Measurements from ENCODE around the gene MSL3.

DNA sequence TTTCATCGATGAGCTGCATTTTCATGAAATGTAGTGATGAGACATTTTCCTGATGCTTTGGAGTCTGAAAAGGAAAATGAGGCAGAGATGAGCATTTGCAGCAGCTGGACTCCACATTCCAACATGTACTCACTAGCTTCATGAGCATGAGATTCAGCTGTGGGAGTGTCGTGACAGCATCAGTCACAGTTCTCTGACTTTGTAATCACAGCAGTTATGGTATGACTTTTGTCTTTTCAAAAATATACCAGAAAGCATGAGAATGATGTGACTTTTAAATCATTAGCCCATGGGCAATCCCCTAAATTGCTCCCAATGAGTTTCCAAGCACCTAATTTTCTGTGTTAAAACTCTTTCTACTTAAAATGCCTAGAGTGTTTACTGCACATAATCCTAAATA is 18.3 kb upstream of the MSL3 start:
- TF ChIP-seq, protein P1, sequence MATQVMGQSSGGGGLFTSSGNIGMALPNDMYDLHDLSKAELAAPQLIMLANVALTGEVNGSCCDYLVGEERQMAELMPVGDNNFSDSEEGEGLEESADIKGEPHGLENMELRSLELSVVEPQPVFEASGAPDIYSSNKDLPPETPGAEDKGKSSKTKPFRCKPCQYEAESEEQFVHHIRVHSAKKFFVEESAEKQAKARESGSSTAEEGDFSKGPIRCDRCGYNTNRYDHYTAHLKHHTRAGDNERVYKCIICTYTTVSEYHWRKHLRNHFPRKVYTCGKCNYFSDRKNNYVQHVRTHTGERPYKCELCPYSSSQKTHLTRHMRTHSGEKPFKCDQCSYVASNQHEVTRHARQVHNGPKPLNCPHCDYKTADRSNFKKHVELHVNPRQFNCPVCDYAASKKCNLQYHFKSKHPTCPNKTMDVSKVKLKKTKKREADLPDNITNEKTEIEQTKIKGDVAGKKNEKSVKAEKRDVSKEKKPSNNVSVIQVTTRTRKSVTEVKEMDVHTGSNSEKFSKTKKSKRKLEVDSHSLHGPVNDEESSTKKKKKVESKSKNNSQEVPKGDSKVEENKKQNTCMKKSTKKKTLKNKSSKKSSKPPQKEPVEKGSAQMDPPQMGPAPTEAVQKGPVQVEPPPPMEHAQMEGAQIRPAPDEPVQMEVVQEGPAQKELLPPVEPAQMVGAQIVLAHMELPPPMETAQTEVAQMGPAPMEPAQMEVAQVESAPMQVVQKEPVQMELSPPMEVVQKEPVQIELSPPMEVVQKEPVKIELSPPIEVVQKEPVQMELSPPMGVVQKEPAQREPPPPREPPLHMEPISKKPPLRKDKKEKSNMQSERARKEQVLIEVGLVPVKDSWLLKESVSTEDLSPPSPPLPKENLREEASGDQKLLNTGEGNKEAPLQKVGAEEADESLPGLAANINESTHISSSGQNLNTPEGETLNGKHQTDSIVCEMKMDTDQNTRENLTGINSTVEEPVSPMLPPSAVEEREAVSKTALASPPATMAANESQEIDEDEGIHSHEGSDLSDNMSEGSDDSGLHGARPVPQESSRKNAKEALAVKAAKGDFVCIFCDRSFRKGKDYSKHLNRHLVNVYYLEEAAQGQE (IDR thresholded peaks at IDR 0.05; ENCODE audit: low read depth) = no peak
- TF ChIP-seq CREB1 (IDR thresholded peaks at IDR 0.05; ENCODE audit: low read depth) = no peak
- no peak for TF ChIP-seq TAF1 (IDR thresholded peaks at IDR 0.05; ENCODE audit: low read depth)
- TF ChIP-seq, protein P2, sequence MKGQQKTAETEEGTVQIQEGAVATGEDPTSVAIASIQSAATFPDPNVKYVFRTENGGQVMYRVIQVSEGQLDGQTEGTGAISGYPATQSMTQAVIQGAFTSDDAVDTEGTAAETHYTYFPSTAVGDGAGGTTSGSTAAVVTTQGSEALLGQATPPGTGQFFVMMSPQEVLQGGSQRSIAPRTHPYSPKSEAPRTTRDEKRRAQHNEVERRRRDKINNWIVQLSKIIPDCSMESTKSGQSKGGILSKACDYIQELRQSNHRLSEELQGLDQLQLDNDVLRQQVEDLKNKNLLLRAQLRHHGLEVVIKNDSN (IDR thresholded peaks at IDR 0.05) = no peak
- TF ChIP-seq TCF12 (IDR thresholded peaks at IDR 0.05; ENCODE audit: low read depth) = no peak
- no peak for TF ChIP-seq ZBTB7A (IDR thresholded peaks at IDR 0.05; ENCODE audit: low read depth)
- no peak for TF ChIP-seq YY1 (IDR thresholded peaks at IDR 0.05; ENCODE audit: low read depth)
- TF ChIP-seq NFIC (IDR thresholded peaks at IDR 0.05) = no peak
- TF ChIP-seq, protein P3, sequence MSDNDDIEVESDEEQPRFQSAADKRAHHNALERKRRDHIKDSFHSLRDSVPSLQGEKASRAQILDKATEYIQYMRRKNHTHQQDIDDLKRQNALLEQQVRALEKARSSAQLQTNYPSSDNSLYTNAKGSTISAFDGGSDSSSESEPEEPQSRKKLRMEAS (IDR thresholded peaks at IDR 0.05) = no peak
- no peak for TF ChIP-seq EP300 (IDR thresholded peaks at IDR 0.05; ENCODE audit: borderline replicate concordance)
- no peak for TF ChIP-seq CEBPB (IDR thresholded peaks at IDR 0.05)
- TF ChIP-seq TEAD4 (IDR thresholded peaks at IDR 0.05) = no peak
- TF ChIP-seq EGR1 (IDR thresholded peaks at IDR 0.05) = no peak
- no peak for TF ChIP-seq RAD21 (IDR thresholded peaks at IDR 0.05; ENCODE audit: low read depth)
